K562 (cell line): ENCODE data around the gene SATB1. TPM values are rescaled to one million over a fixed set of nuclear protein-coding genes. Genes with fewer than 3 reads are reported as not detected.

ENCODE experiments used
- TOE1 ChIP-seq, 2 experiments: fragments of 450-650 bp in 1 of 2; sonication (generic) in 1 of 2; formaldehyde crosslinking in 1 of 2; IDR thresholded peaks; 2 replicates each; pipeline versions ENCODE4 v1.7.1 to v1.8.0; 2016 to 2022; ENCODE audit warnings: borderline replicate concordance in 2 of 2, mild to moderate bottlenecking in 2 of 2, antibody characterized with exemption in 1 of 2, inconsistent platforms in 1 of 2, low read depth in 1 of 2, missing genetic modification reagents in 1 of 2, moderate library complexity in 1 of 2
- polyA plus RNA-seq, 8 experiments: library from polyadenylated mRNA; depleted of rRNA in 4 of 8; stranded (reverse) in 5 of 8; unstranded in 3 of 8; fragments of >200 nt; fragmentation: Nextera tagmentation in 2 of 8; fragmentation: Illumina TruSeq in 1 of 8; extraction: Ambion mirVana in 2 of 8; extraction: Trizol in 1 of 8; gene quantifications; 2 replicates each; pipeline versions ENCODE4 v1.2.1 to v1.2.3, GENCODE V29; 2011 to 2014; ENCODE audit warnings: inconsistent platforms in 1 of 8, missing spikeins in 1 of 8
- total RNA-seq, 7 experiments: library from RNA; depleted of rRNA in 6 of 7; stranded (reverse); fragments of >200 nt in 6 of 7; fragmentation: Illumina TruSeq in 2 of 7; extraction: Trizol in 2 of 7; gene quantifications; 2 replicates each; pipeline versions ENCODE4 v1.2.1 to v1.2.3, GENCODE V29; 2011 to 2021; ENCODE audit warnings: low replicate concordance in 1 of 7
- TF ChIP-seq, protein P1 (sequence below), 2 experiments: fragments of 150-350 bp in 1 of 2; IDR thresholded peaks; 2 replicates each; pipeline ENCODE4 v1.6.1; 2012 to 2016; ENCODE audit warnings: low read depth in 2 of 2, low read length in 2 of 2, mild to moderate bottlenecking in 1 of 2, moderate library complexity in 1 of 2
- TF ChIP-seq, protein P2 (sequence below), 2 experiments: fragments of 200-800 bp in 1 of 2; sonication (Bioruptor generic) in 1 of 2; sonication (generic) in 1 of 2; formaldehyde crosslinking in 1 of 2; IDR thresholded peaks in 1 of 2; conservative IDR thresholded peaks in 1 of 2; 2 replicates each; pipeline versions ENCODE4 v1.5.0 to v1.6.1; 2016 to 2020; ENCODE audit warnings: missing compliant biosample characterization in 1 of 2, missing genetic modification characterization in 1 of 2, missing genetic modification reagents in 1 of 2

The SATB1 gene
- total and polyA plus RNA-seq, 9 of the 15 experiments (the other 6 are each of a cell fraction or from before 2014, with no cell fraction given): 0.03 to 2.5 (median 0.15) TPM; not detected in 1

DNA sequence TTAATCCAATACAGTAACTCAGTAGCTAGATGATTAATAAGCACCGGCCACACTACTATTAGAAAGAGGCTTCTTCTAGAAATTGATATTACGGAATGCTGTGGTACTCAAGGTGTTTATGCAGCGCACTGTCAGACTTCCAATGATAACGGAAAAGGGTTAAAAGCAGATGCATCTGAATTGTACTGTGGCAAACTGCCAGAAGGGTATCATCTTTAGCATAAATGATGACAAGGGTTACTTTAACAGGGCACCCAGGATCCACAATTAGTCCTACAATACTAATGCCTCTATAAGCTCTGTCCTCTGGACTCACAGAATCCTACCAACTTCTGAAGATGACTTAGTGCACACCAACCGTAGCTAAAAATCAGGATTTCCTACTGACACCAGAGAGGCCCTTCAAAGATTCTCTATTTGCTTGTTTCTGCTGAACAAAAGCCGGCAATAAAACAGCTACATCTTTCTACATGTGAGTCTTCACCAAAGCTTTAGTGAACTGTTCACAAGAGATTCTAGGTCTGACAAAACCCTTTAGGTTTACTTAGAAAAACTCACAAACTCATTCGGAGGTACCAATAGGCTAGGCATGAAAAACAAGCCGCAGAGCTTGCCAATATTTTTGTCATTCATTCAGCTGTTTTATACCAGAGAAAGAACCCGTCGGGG, 7.1 kb downstream of the SATB1 start (continued):
- TF ChIP-seq, protein P1, sequence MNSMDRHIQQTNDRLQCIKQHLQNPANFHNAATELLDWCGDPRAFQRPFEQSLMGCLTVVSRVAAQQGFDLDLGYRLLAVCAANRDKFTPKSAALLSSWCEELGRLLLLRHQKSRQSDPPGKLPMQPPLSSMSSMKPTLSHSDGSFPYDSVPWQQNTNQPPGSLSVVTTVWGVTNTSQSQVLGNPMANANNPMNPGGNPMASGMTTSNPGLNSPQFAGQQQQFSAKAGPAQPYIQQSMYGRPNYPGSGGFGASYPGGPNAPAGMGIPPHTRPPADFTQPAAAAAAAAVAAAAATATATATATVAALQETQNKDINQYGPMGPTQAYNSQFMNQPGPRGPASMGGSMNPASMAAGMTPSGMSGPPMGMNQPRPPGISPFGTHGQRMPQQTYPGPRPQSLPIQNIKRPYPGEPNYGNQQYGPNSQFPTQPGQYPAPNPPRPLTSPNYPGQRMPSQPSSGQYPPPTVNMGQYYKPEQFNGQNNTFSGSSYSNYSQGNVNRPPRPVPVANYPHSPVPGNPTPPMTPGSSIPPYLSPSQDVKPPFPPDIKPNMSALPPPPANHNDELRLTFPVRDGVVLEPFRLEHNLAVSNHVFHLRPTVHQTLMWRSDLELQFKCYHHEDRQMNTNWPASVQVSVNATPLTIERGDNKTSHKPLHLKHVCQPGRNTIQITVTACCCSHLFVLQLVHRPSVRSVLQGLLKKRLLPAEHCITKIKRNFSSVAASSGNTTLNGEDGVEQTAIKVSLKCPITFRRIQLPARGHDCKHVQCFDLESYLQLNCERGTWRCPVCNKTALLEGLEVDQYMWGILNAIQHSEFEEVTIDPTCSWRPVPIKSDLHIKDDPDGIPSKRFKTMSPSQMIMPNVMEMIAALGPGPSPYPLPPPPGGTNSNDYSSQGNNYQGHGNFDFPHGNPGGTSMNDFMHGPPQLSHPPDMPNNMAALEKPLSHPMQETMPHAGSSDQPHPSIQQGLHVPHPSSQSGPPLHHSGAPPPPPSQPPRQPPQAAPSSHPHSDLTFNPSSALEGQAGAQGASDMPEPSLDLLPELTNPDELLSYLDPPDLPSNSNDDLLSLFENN (IDR thresholded peaks at IDR 0.05; ENCODE audit: low read depth in 2 of 2, low read length in 2 of 2): no peak
- TF ChIP-seq, protein P2, sequence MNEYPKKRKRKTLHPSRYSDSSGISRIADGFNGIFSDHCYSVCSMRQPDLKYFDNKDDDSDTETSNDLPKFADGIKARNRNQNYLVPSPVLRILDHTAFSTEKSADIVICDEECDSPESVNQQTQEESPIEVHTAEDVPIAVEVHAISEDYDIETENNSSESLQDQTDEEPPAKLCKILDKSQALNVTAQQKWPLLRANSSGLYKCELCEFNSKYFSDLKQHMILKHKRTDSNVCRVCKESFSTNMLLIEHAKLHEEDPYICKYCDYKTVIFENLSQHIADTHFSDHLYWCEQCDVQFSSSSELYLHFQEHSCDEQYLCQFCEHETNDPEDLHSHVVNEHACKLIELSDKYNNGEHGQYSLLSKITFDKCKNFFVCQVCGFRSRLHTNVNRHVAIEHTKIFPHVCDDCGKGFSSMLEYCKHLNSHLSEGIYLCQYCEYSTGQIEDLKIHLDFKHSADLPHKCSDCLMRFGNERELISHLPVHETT (CRISPR knock-in tag; conservative IDR thresholded peaks at IDR 0.05 in 1 of 2, IDR thresholded peaks at IDR 0.05 in 1 of 2): no peak
- TF ChIP-seq TOE1 (IDR thresholded peaks at IDR 0.05; ENCODE audit: borderline replicate concordance): no peak
- no peak for TF ChIP-seq TOE1 (CRISPR knock-in tag; IDR thresholded peaks at IDR 0.05; ENCODE audit: borderline replicate concordance, low read depth)
